SK-N-SH (cell line): ENCODE results near the gene PLEKHD1. TPM values are rescaled to one million over a fixed set of nuclear protein-coding genes. Genes with fewer than 3 reads are reported as not detected.

Source experiments
- CTCF ChIA-PET: fragments of 300-600, 350-600 bp; formaldehyde crosslinking; extraction: SDS; loops from one replicate; lab custom pipeline; 2021; lab: Yijun Ruan, JAX
- POLR2A ChIA-PET: fragments of 350-600 bp; sonication (Branson Sonifier 250); formaldehyde crosslinking; extraction: SDS; loops from one replicate; lab custom pipeline; 2020; ENCODE audit warnings: antibody characterized with exemption, inconsistent platforms; lab: Yijun Ruan, JAX
- DNase-seq: peaks from one replicate; pipeline ENCODE4 v3.0.0; 2012
- H2AFZ ChIP-seq: fragments of 200-600 bp; sonication (generic); 2 replicates; pipeline ENCODE4 v1.8.1; 2016; ENCODE audit warnings: antibody characterized with exemption, mild to moderate bottlenecking, low read depth
- H3F3A ChIP-seq: fragments of 200-600 bp; sonication (generic); replicated peaks from 2 replicates; pipeline ENCODE3; 2016; ENCODE audit warnings: antibody characterized with exemption, mild to moderate bottlenecking; ENCODE audit not compliant: insufficient read depth
- H3K27ac ChIP-seq, 2 experiments: fragments of 200-500 bp in 1 of 2; fragments of 200-600 bp in 1 of 2; sonication (Bioruptor generic) in 1 of 2; sonication (generic), shearing (Covaris generic) in 1 of 2; 2 replicates each; pipeline versions ENCODE4 v1.5.1 to v1.6.1; 2014 to 2016; ENCODE audit warnings: low read depth in 2 of 2, inconsistent platforms in 1 of 2, low read length in 1 of 2, mild to moderate bottlenecking in 1 of 2, mixed read lengths in 1 of 2
- H3K27me3 ChIP-seq: fragments of 200-600 bp; sonication (generic), shearing (Covaris generic); 2 replicates; pipeline ENCODE4 v1.6.1; 2016; ENCODE audit warnings: mixed run types; ENCODE audit not compliant: insufficient read depth
- H3K36me3 ChIP-seq, 2 experiments: fragments of 200-500 bp in 1 of 2; fragments of 200-600 bp in 1 of 2; sonication (Bioruptor generic) in 1 of 2; sonication (generic) in 1 of 2; replicated peaks in 1 of 2; 2 replicates each; pipeline versions ENCODE3 to v1.5.1; 2014 to 2016; ENCODE audit warnings: low read length in 1 of 2, mild to moderate bottlenecking in 1 of 2; ENCODE audit not compliant: insufficient read depth in 2 of 2, control insufficient read depth in 1 of 2
- H3K4me1 ChIP-seq, 2 experiments: fragments of 200-500 bp in 1 of 2; fragments of 200-600 bp in 1 of 2; sonication (Bioruptor generic) in 1 of 2; sonication (generic), shearing (Covaris generic) in 1 of 2; 2 replicates each; pipeline versions ENCODE4 v1.5.1 to v1.6.1; 2014 to 2016; ENCODE audit warnings: low read depth in 1 of 2, low read length in 1 of 2, mixed run types in 1 of 2; ENCODE audit not compliant: insufficient read depth in 2 of 2, control insufficient read depth in 1 of 2
- H3K4me2 ChIP-seq: fragments of 200-600 bp; sonication (generic), shearing (Covaris generic); 2 replicates; pipeline ENCODE4 v1.6.1; 2017; ENCODE audit warnings: mixed run types
- H3K4me3 ChIP-seq, 2 experiments: fragments of 200-500 bp in 1 of 2; fragments of 200-600 bp in 1 of 2; sonication (Bioruptor generic) in 1 of 2; sonication (generic), shearing (Covaris generic) in 1 of 2; 2 replicates each; pipeline versions ENCODE4 v1.5.1 to v1.8.1; 2014 to 2016; ENCODE audit warnings: low read depth in 2 of 2, inconsistent platforms in 1 of 2, low read length in 1 of 2, mild to moderate bottlenecking in 1 of 2, mixed read lengths in 1 of 2, moderate library complexity in 1 of 2
- H3K79me2 ChIP-seq: fragments of 200-600 bp; sonication (generic); 2 replicates; pipeline ENCODE4 v1.8.1; 2017; ENCODE audit warnings: mild to moderate bottlenecking; ENCODE audit not compliant: insufficient read depth
- H3K9ac ChIP-seq: fragments of 200-600 bp; sonication (generic); 2 replicates; pipeline ENCODE4 v1.6.1; 2017; ENCODE audit warnings: mixed run types
- H3K9me2 ChIP-seq: fragments of 200-600 bp; sonication (generic); 2 replicates; pipeline ENCODE4 v1.6.1; 2017; ENCODE audit warnings: mixed run types
- H3K9me3 ChIP-seq: fragments of 200-600 bp; sonication (generic); 2 replicates; pipeline ENCODE4 v1.6.1; 2017; ENCODE audit warnings: mixed run types, mild to moderate bottlenecking, moderate library complexity
- H4K20me1 ChIP-seq: fragments of 200-600 bp; sonication (generic); 2 replicates; pipeline ENCODE4 v1.6.1; 2017; ENCODE audit warnings: mild to moderate bottlenecking, mixed run types; ENCODE audit not compliant: insufficient read depth
- CHD2 ChIP-seq: fragments of 150-350 bp; IDR thresholded peaks from 2 replicates; pipeline ENCODE4 v1.6.1; 2018; ENCODE audit warnings: low read length; ENCODE audit not compliant: partially characterized antibody
- FOSL2 ChIP-seq: IDR thresholded peaks from 2 replicates; pipeline ENCODE4 v1.4.0; 2012; ENCODE audit warnings: low read depth, mild to moderate bottlenecking, moderate library complexity, borderline replicate concordance
- FOXM1 ChIP-seq: IDR thresholded peaks from 2 replicates; pipeline ENCODE4 v1.4.0; 2012; ENCODE audit warnings: low read depth, mild to moderate bottlenecking
- GABPA ChIP-seq: IDR thresholded peaks from 2 replicates; pipeline ENCODE4 v1.4.0; 2012; ENCODE audit warnings: low read depth, mild to moderate bottlenecking
- NFIC ChIP-seq: IDR thresholded peaks from 2 replicates; pipeline ENCODE4 v1.4.0; 2012; ENCODE audit warnings: borderline replicate concordance
- REST ChIP-seq: IDR thresholded peaks from 2 replicates; pipeline ENCODE4 v1.6.1; 2012; ENCODE audit warnings: mild to moderate bottlenecking, low read depth, low read length, moderate library complexity
- RXRA ChIP-seq: IDR thresholded peaks from 2 replicates; pipeline ENCODE4 v1.4.0; 2012; ENCODE audit warnings: low read depth, mild to moderate bottlenecking, borderline replicate concordance
- TCF12 ChIP-seq: IDR thresholded peaks from 2 replicates; pipeline ENCODE4 v1.4.0; 2012
- YY1 ChIP-seq: IDR thresholded peaks from 2 replicates; pipeline ENCODE4 v1.4.0; 2012; ENCODE audit warnings: low read depth, mild to moderate bottlenecking
- WGBS: methylation state at CpG from one replicate; pipeline ENCODE4 v1.1.6; 2017; ENCODE audit warnings: low lambda C conversion rate; 5-methylcytosine and 5-hydroxymethylcytosine counted together
- polyA plus RNA-seq, 3 experiments: library from polyadenylated mRNA; depleted of rRNA; stranded (reverse); fragments of >200 nt; gene quantifications; 2 replicates each; pipeline ENCODE4 v1.2.3, GENCODE V29; 2012
- TF ChIP-seq, protein P1 (sequence below): IDR thresholded peaks from 2 replicates; pipeline ENCODE4 v1.4.0; 2012; ENCODE audit warnings: low read depth
- TF ChIP-seq, protein P2 (sequence below): IDR thresholded peaks from 2 replicates; pipeline ENCODE4 v1.4.0; 2012; ENCODE audit warnings: low read depth, borderline replicate concordance
- TF ChIP-seq, protein P3 (sequence below): IDR thresholded peaks from 2 replicates; pipeline ENCODE4 v1.4.0; 2012; ENCODE audit warnings: low read depth, borderline replicate concordance

PLEKHD1 gene
- polyA plus RNA-seq, 1 of the 3 experiments (the other 2 are of a cell fraction) = 0.05 TPM

DNA sequence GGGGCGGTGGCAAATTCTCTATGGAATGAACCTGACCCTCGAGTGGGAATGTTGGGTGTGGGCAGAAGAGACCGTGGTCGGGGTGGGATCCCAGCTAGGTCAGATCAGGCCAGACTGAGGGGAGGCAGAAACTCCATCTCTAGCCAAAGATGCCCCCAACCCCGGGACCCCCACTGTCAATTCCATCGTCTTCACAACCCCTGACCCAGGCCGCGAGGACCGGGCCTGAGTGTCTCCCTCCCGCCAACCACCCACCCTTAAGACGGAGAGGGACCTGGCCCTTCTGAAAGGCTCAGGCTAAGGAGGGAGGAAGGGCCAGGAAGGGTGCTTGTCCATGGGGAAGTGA is 760 bp downstream of the PLEKHD1 start:
- WGBS = 74% methylated on average over 10 of the region's 11 CpGs
- Histone ChIP-seq H3K9me2 (no peaks in the 10 kb centered on the region), H3K27ac (no peak overlapping the region), H4K20me1 (no peaks in the 10 kb centered on the region), H3K36me3 (no peaks in the 10 kb centered on the region), H3K9ac (no peak overlapping the region), H3K4me2 (no peak overlapping the region), H2AFZ (no peak overlapping the region), H3K27me3 (peaks cover 37% of the 10 kb centered on the region), H3K4me3 (no peak overlapping the region), H3K4me1 (peaks cover 0 to 26% of the 10 kb centered on the region in 2 experiments; a peak in 2 of 4 replicates), H3K9me3 (no peaks in the 10 kb centered on the region), H3F3A (no peaks in the 10 kb centered on the region), H3K79me2 (no peaks in the 10 kb centered on the region)
- ChIA-PET CTCF (interaction anchor here (1.5 to 3.2 kb wide), 4 partner anchors 8 to 242 kb away, joined by 3 to 13 read pairs (median 6); partner anchors contain the start of gene CCDC177), POLR2A (no interaction called here)
- DNase-seq = no peak
- no peak for TF ChIP-seq GABPA
- TF ChIP-seq, protein P1, sequence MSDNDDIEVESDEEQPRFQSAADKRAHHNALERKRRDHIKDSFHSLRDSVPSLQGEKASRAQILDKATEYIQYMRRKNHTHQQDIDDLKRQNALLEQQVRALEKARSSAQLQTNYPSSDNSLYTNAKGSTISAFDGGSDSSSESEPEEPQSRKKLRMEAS = no peak
- TF ChIP-seq FOSL2 = no peak
- TF ChIP-seq, protein P2, sequence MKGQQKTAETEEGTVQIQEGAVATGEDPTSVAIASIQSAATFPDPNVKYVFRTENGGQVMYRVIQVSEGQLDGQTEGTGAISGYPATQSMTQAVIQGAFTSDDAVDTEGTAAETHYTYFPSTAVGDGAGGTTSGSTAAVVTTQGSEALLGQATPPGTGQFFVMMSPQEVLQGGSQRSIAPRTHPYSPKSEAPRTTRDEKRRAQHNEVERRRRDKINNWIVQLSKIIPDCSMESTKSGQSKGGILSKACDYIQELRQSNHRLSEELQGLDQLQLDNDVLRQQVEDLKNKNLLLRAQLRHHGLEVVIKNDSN = no peak
- TF ChIP-seq FOXM1 = no peak
- TF ChIP-seq, protein P3, sequence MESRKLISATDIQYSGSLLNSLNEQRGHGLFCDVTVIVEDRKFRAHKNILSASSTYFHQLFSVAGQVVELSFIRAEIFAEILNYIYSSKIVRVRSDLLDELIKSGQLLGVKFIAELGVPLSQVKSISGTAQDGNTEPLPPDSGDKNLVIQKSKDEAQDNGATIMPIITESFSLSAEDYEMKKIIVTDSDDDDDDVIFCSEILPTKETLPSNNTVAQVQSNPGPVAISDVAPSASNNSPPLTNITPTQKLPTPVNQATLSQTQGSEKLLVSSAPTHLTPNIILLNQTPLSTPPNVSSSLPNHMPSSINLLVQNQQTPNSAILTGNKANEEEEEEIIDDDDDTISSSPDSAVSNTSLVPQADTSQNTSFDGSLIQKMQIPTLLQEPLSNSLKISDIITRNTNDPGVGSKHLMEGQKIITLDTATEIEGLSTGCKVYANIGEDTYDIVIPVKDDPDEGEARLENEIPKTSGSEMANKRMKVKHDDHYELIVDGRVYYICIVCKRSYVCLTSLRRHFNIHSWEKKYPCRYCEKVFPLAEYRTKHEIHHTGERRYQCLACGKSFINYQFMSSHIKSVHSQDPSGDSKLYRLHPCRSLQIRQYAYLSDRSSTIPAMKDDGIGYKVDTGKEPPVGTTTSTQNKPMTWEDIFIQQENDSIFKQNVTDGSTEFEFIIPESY = no peak
- TF ChIP-seq REST = no peak
- no peak for TF ChIP-seq TCF12
- TF ChIP-seq YY1 = no peak
- no peak for TF ChIP-seq CHD2
- no peak for TF ChIP-seq NFIC
- no peak for TF ChIP-seq RXRA
